ENCODE measurements around the gene COX5A.
A peak's percentile ranks its signal among the peaks of the same experiment; 100 is the strongest.
"Not testable (repeated sequence)": the region's sequence is repeated elsewhere in the genome, so short reads cannot be mapped to it uniquely, and the experiment has no call there.

COX5A gene

GRCh38 chr15:74955796-74956647, 18.1 kb upstream of the COX5A start:
- peak; percentile 41 to 67 for DNase-seq (ENCODE audit: low read depth in 2 of 2)

GRCh38 chr15:74955017-74955416, 17.1 kb upstream of the COX5A start:
- DNase-seq (ENCODE audit: low read depth in 2 of 2): no peak

- no peak for DNase-seq (ENCODE audit: low read depth in 2 of 2)
Measured at GRCh38 chr15:74954515-74954914, 16.6 kb upstream of the COX5A start.

GRCh38 chr15:74951006-74951405, 13.1 kb upstream of the COX5A start:
- DNase-seq (ENCODE audit: low read depth in 2 of 2): no peak

GRCh38 chr15:74950078-74950908, 12.4 kb upstream of the COX5A start:
- DNase-seq (ENCODE audit: low read depth in 2 of 2): peak; percentile 54 to 82

GRCh38 chr15:74937272-74937589, 642 bp downstream of the COX5A start:
- no peak for DNase-seq (ENCODE audit: low read depth in 2 of 2)

- DNase-seq (ENCODE audit: low read depth in 2 of 2): not testable (repeated sequence)
Measured at GRCh38 chr15:74935193-74935592, 2.7 kb downstream of the COX5A start.

- DNase-seq (ENCODE audit: low read depth in 2 of 2): no peak
Measured at GRCh38 chr15:74933573-74933972, 4.3 kb downstream of the COX5A start.

GRCh38 chr15:74928771-74929198, 9.1 kb downstream of the COX5A start:
- DNase-seq (ENCODE audit: low read depth in 2 of 2): no peak

GRCh38 chr15:74924525-74924924, 13.3 kb downstream of the COX5A start:
- no peak for DNase-seq (ENCODE audit: low read depth in 2 of 2)

GRCh38 chr15:74920456-74920855, 17.4 kb downstream of the COX5A start:
- no peak for DNase-seq (ENCODE audit: low read depth in 2 of 2)

GRCh38 chr15:74917676-74918075, 20.2 kb downstream of the COX5A start:
- DNase-seq (ENCODE audit: low read depth in 2 of 2): no peak

- DNase-seq (ENCODE audit: low read depth in 2 of 2): not testable (repeated sequence)
Measured at GRCh38 chr15:74913799-74914198, 24.1 kb downstream of the COX5A start.

GRCh38 chr15:74913041-74913440, 24.8 kb downstream of the COX5A start:
- no peak for DNase-seq (ENCODE audit: low read depth in 2 of 2)

GRCh38 chr15:74908635-74909034, 29.2 kb downstream of the COX5A start:
- DNase-seq (ENCODE audit: low read depth in 2 of 2): no peak

- no peak for DNase-seq (ENCODE audit: low read depth in 2 of 2)
Measured at GRCh38 chr15:74907163-74907870, 30.6 kb downstream of the COX5A start.

- DNase-seq (ENCODE audit: low read depth in 2 of 2): peak; percentile 53 to 75
Measured at GRCh38 chr15:74906450-74907162, 31.3 kb downstream of the COX5A start, which contains the start of gene FAM219B. TSS of gene FAM219B (minus strand) at chr15:74906851. CDS start at chr15:74906800, 51 bp downstream.

GRCh38 chr15:74906067-74906449, 31.8 kb downstream of the COX5A start:
- DNase-seq (ENCODE audit: low read depth in 2 of 2): peak in 1 of 2 experiments; percentile 26

GRCh38 chr15:74904190-74904805, 33.6 kb downstream of the COX5A start:
- DNase-seq (ENCODE audit: low read depth in 2 of 2): no peak

GRCh38 chr15:74903676-74904075, 34.2 kb downstream of the COX5A start:
- DNase-seq (ENCODE audit: low read depth in 2 of 2): no peak

All from stimulated activated CD4-positive, alpha-beta T cell treated with anti-CD3 and anti-CD28 coated beads, Interleukin-12 subunit alpha, Interleukin-12 subunit beta, amount 100 ng/mL, for 24 hours (primary cell).